Sigmoid colon (tissue), 3 donors: ENCODE results near the gene APPBP2.

Experiments used
- CTCF ChIP-seq, 4 experiments: fragments of 450-650 bp in 3 of 4; fragments of 200-600 bp in 1 of 4; IDR thresholded peaks; one replicate each; pipeline ENCODE4 v1.5.1; 2016 to 2019; ENCODE audit warnings: antibody characterized with exemption in 4 of 4, mild to moderate bottlenecking in 3 of 4, moderate library complexity in 2 of 4
- POLR2A ChIP-seq, 2 donors: fragments of 450-650 bp; IDR thresholded peaks; one replicate each; pipeline ENCODE4 v1.6.1; 2016; ENCODE audit warnings: antibody characterized with exemption in 2 of 2, mild to moderate bottlenecking in 2 of 2, moderate library complexity in 2 of 2

GRCh38 chr17:60426596-60426995 is 99.4 kb downstream of the APPBP2 start:
- TF ChIP-seq CTCF (IDR thresholded peaks at IDR 0.05) (no peak), POLR2A (IDR thresholded peaks at IDR 0.05) (no peak)
